ENCODE results near the gene PRKCZ. TPM values are rescaled to one million over a fixed set of nuclear protein-coding genes. Genes with fewer than 3 reads are reported as not detected.

The PRKCZ gene
- total RNA-seq, result 1 to 10 TPM; 4.1 to 4.7 TPM

GRCh38 chr1:2049718-2050431, at the start of gene PRKCZ:
PRKCZ (plus strand) TSS chr1:2050411; CDS start chr1:2050631, 220 bp downstream.

DNA sequence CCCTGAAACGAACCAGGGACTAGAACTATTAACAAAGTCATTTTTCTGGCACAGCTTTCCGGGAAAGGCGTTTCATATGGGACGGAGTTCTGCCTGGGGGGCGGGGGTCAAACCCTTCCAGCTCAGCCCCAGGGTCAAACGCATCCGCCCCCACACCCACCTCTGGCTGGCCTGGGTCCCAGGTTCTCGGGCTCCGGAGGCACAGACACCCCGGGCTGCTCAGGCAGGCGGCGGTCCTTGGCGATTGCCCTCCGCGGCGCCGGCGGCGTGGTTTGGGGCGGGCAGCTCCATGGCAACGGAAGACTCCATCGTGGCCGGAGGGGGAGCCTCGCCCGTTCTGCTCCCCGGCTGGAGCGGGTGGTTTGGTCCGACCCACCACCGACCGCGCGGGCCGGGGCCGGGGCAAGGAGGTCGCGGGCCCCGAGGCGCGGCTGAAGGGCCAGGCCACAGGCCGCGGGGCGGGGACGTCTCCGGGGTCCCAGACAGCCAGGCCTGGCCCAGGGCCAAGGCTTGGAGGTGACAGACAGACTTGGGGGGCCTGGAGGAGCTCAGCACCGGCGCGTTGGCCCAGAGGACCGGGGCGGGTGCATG, 46.6 kb upstream of the PRKCZ start, which contains the start of gene CFAP74:
TSS of gene CFAP74 (minus strand) at position 246 of the 591 bp plus-strand sequence. CDS start 12,830 bp downstream, outside the sequence.

GRCh38 chr1:2019172-2019543, 31.1 kb upstream of the PRKCZ start, which contains the start of gene GABRD:
GABRD (plus strand) TSS chr1:2019345; CDS start chr1:2019424, 79 bp downstream.

GRCh38 chr1:2194319-2194897, 144.2 kb downstream of the PRKCZ start, which contains the start of gene FAAP20:
FAAP20 (minus strand) TSS chr1:2194772; CDS start chr1:2194749, 23 bp downstream.

DNA sequence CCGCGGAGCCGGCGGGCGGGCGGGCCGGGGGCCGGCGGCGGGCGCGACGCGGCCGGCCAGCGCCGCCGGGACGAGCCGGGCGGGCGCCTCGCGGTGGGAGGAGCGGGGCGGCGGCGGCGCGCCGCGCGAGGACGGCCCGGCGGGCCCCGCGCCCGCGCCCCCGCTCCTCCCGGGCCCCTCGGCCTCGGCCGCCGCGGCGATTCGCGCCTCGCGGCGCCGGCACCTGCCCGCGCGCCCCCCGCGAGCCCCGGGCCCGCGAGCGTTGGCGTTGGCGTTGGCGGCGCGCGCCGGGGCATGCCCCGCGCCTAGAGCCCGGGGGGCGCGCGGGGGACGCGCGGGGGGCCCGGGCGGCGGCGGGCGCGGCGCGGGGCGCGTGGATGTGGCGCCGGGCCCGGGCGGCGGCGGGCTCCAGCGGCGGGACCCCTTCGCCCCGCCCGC, 178.0 kb downstream of the PRKCZ start, which contains the start of gene SKI:
TSS of gene SKI (plus strand) at position 163 of the 438 bp plus-strand sequence. CDS start 448 bp downstream, outside the sequence.

Other genes starting within 250 kb of the PRKCZ start
- gene GNB1, start 159.3 kb upstream of the PRKCZ start, total RNA-seq, result 100 to 1,000 TPM in 1 of 2 donors, 10 to 100 TPM in 1; 99.8 to 121 TPM
- gene CALML6, start 135.2 kb upstream of the PRKCZ start, total RNA-seq, result under 1 TPM in 1 of 2 donors, not detected in 1; 0.33 TPM
- under 1 TPM; under 0.01 to 0.33 TPM for gene TMEM52, start 131.1 kb upstream of the PRKCZ start, total RNA-seq
- not detected for gene CFAP74, start 46.6 kb upstream of the PRKCZ start, total RNA-seq
- gene GABRD, start 31.1 kb upstream of the PRKCZ start, total RNA-seq, result not detected
- gene FAAP20, start 144.4 kb downstream of the PRKCZ start, total RNA-seq, result 10 to 100 TPM; 19.3 to 22.7 TPM
- gene SKI, start 177.9 kb downstream of the PRKCZ start, total RNA-seq, result 10 to 100 TPM; 14.5 to 20.3 TPM

Data from melanocyte of skin (primary cell).